Measurements from ENCODE around the gene CDC14B.

DNA sequence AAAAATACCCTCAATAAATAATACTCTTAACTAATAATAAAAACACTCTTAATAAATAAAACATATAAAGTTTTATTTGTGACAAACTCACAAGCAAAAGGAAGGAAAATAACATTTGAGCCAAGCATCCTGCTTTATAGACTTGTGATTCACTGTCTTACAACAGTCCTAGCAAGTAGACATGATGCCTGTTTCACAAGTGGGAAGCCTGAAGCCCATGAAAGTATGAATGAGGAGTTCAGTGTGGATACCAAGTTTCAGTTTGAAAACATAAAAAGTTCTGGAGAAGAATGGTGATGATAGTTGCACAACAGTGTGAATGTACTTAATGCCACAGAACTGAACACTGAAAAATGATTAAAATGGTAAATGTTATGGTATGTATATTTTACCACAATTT lies 158.8 kb downstream of the CDC14B start:
- TF ChIP-seq, protein P1, sequence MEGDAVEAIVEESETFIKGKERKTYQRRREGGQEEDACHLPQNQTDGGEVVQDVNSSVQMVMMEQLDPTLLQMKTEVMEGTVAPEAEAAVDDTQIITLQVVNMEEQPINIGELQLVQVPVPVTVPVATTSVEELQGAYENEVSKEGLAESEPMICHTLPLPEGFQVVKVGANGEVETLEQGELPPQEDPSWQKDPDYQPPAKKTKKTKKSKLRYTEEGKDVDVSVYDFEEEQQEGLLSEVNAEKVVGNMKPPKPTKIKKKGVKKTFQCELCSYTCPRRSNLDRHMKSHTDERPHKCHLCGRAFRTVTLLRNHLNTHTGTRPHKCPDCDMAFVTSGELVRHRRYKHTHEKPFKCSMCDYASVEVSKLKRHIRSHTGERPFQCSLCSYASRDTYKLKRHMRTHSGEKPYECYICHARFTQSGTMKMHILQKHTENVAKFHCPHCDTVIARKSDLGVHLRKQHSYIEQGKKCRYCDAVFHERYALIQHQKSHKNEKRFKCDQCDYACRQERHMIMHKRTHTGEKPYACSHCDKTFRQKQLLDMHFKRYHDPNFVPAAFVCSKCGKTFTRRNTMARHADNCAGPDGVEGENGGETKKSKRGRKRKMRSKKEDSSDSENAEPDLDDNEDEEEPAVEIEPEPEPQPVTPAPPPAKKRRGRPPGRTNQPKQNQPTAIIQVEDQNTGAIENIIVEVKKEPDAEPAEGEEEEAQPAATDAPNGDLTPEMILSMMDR (IDR thresholded peaks at IDR 0.05; ENCODE audit: borderline replicate concordance, extremely low read depth, low read length, poor library complexity, severe bottlenecking): no peak
- TF ChIP-seq EZH2 (IDR thresholded peaks at IDR 0.05; ENCODE audit: borderline replicate concordance, low read depth, low read length, severe bottlenecking): no peak
